HCT116 (cell line): ENCODE data around the gene ITIH5. TPM values are rescaled to one million over a fixed set of nuclear protein-coding genes. Genes with fewer than 3 reads are reported as not detected.
"Not testable (repeated sequence)": the region's sequence is repeated elsewhere in the genome, so short reads cannot be mapped to it uniquely, and the experiment has no call there.

Source experiments
- ATAC-seq: fragments of 200-7000 bp; cut with Tn5 transposase; 2 replicates; pipeline ENCODE4 v1.9.1; 2020; ENCODE audit warnings: mild to moderate bottlenecking, moderate library complexity
- BruUV-seq: library from RNA; stranded (reverse); fragments of 400-500 nt; replicated peaks from 2 replicates; lab custom pipeline; 2021; lab: Mats Ljungman, UMichigan
- CTCF ChIA-PET: fragments of 300-600 bp; sonication (Branson Sonifier 250); formaldehyde crosslinking; loops from one replicate; lab custom pipeline; 2021; ENCODE audit warnings: antibody characterized with exemption; lab: Charles Lee
- POLR2A ChIA-PET: fragments of 300-600, 350-600 bp; sonication (Branson Sonifier 250); formaldehyde crosslinking; loops from one replicate; lab custom pipeline; 2021; ENCODE audit warnings: antibody characterized with exemption; lab: Charles Lee
- RAD21 ChIA-PET, 2 experiments: fragments of 300-600 bp; sonication (Branson Sonifier 250); formaldehyde crosslinking; loops; one replicate each; lab custom pipeline; 2023; ENCODE audit warnings: low total read pairs in 2 of 2; ENCODE audit not compliant: uncharacterized antibody in 2 of 2, unreplicated experiment in 2 of 2, low non-redundant PET in 1 of 2; lab: Charles Lee
- DNase-seq: peaks from one replicate; pipeline ENCODE4 v3.0.0-alpha.2; 2010; ENCODE audit warnings: low read depth, low spot score
- H2AFZ ChIP-seq: fragments of 200-600 bp; shearing (Covaris generic), sonication (generic); 2 replicates; pipeline ENCODE4 v1.6.1; 2017; ENCODE audit warnings: low read depth, mixed run types, mixed read lengths, antibody characterized with exemption, low read length; ENCODE audit not compliant: poor library complexity, severe bottlenecking
- H3K27ac ChIP-seq: 2 replicates; pipeline ENCODE4 v1.5.1; 2012; ENCODE audit warnings: low read depth, low read length
- H3K27me3 ChIP-seq: fragments of 200-600 bp; sonication (generic); 2 replicates; pipeline ENCODE4 v1.6.1; 2016; ENCODE audit warnings: mixed run types, low read length, mixed read lengths; ENCODE audit not compliant: insufficient read depth
- H3K36me3 ChIP-seq, 2 experiments: fragments of 200-500 bp in 1 of 2; fragments of 200-600 bp in 1 of 2; sonication (Bioruptor generic) in 1 of 2; sonication (generic) in 1 of 2; 2 replicates each; pipeline versions ENCODE4 v1.5.1 to v1.6.1; 2014 to 2016; ENCODE audit warnings: low read length in 2 of 2, inconsistent platforms in 1 of 2, mixed read lengths in 1 of 2, mixed run types in 1 of 2; ENCODE audit not compliant: insufficient read depth in 2 of 2, control insufficient read depth in 1 of 2
- H3K4me1 ChIP-seq, 2 experiments: fragments of 200-600 bp in 1 of 2; sonication (generic) in 1 of 2; 2 replicates each; pipeline versions ENCODE4 v1.5.1 to v1.6.1; 2012 to 2017; ENCODE audit warnings: low read length in 2 of 2, inconsistent platforms in 1 of 2, mild to moderate bottlenecking in 1 of 2, mixed read lengths in 1 of 2, mixed run types in 1 of 2, moderate library complexity in 1 of 2; ENCODE audit not compliant: insufficient read depth in 2 of 2, control insufficient read depth in 1 of 2
- H3K4me2 ChIP-seq: fragments of 200-600 bp; sonication (generic); 2 replicates; pipeline ENCODE4 v1.6.1; 2017; ENCODE audit warnings: mixed run types, low read length, mixed read lengths
- H3K4me3 ChIP-seq, 2 experiments: fragments of 200-600 bp in 1 of 2; sonication (generic) in 1 of 2; replicated peaks in 1 of 2; 2 replicates each; pipeline ENCODE4 v1.5.1; 2011 to 2016; ENCODE audit warnings: low read length in 2 of 2, control low read depth in 1 of 2, low read depth in 1 of 2, mild to moderate bottlenecking in 1 of 2, mixed read lengths in 1 of 2, mixed run types in 1 of 2
- H3K79me2 ChIP-seq: fragments of 200-600 bp; sonication (generic); 2 replicates; pipeline ENCODE4 v1.6.1; 2017; ENCODE audit warnings: mild to moderate bottlenecking, mixed run types, low read length, moderate library complexity, mixed read lengths; ENCODE audit not compliant: insufficient read depth
- H3K9ac ChIP-seq: fragments of 200-600 bp; sonication (generic); 2 replicates; pipeline ENCODE4 v1.6.1; 2016; ENCODE audit warnings: low read length, mixed read lengths
- H3K9me2 ChIP-seq: fragments of 200-600 bp; sonication (generic), shearing (Covaris generic); 2 replicates; pipeline ENCODE4 v1.6.1; 2017; ENCODE audit warnings: mixed run types, mild to moderate bottlenecking, moderate library complexity; ENCODE audit not compliant: insufficient read depth
- H3K9me3 ChIP-seq, 2 experiments: fragments of 200-500 bp in 1 of 2; fragments of 200-600 bp in 1 of 2; sonication (Bioruptor generic) in 1 of 2; sonication (generic) in 1 of 2; 2 replicates each; pipeline ENCODE4 v1.6.1; 2014 to 2017; ENCODE audit warnings: low read length in 2 of 2, mixed read lengths in 2 of 2, inconsistent platforms in 1 of 2, low read depth in 1 of 2, mild to moderate bottlenecking in 1 of 2, mixed run types in 1 of 2, moderate library complexity in 1 of 2; ENCODE audit not compliant: control insufficient read depth in 1 of 2, insufficient read depth in 1 of 2
- H4K20me1 ChIP-seq: fragments of 200-600 bp; sonication (generic), shearing (Covaris generic); 2 replicates; pipeline ENCODE4 v1.6.1; 2017; ENCODE audit warnings: mixed run types, mild to moderate bottlenecking, moderate library complexity; ENCODE audit not compliant: insufficient read depth
- CBX3 ChIP-seq: IDR thresholded peaks from 2 replicates; pipeline ENCODE4 v1.6.1; 2012; ENCODE audit warnings: low read depth
- CEBPB ChIP-seq: IDR thresholded peaks from 2 replicates; pipeline ENCODE4 v1.6.1; 2012; ENCODE audit warnings: low read depth
- CTCF ChIP-seq, 3 experiments: fragments of 200-600 bp in 1 of 3; sonication (generic) in 1 of 3; IDR thresholded peaks in 2 of 3; conservative IDR thresholded peaks in 1 of 3; 2 replicates each; pipeline ENCODE4 v1.5.1; 2012 to 2017; ENCODE audit warnings: low read depth in 2 of 3, low read length in 2 of 3, antibody characterized with exemption in 1 of 3, borderline replicate concordance in 1 of 3, control low read depth in 1 of 3, mild to moderate bottlenecking in 1 of 3, mixed read lengths in 1 of 3, mixed run types in 1 of 3, moderate library complexity in 1 of 3; ENCODE audit not compliant: insufficient read depth in 1 of 3
- EGR1 ChIP-seq: IDR thresholded peaks from 2 replicates; pipeline ENCODE4 v1.6.1; 2012; ENCODE audit warnings: low read depth
- ELF1 ChIP-seq: IDR thresholded peaks from 2 replicates; pipeline ENCODE4 v1.6.1; 2012; ENCODE audit warnings: low read depth, borderline replicate concordance
- EZH2 ChIP-seq: fragments of 200-600 bp; sonication (generic); IDR thresholded peaks from 2 replicates; pipeline ENCODE4 v1.6.1; 2017; ENCODE audit warnings: antibody characterized with exemption, mixed run types
- EZH2phosphoT487 ChIP-seq: fragments of 200-600 bp; IDR thresholded peaks from 2 replicates; pipeline ENCODE4 v1.6.1; 2018; ENCODE audit warnings: antibody characterized with exemption, borderline replicate concordance
- FOSL1 ChIP-seq: IDR thresholded peaks from 2 replicates; pipeline ENCODE4 v1.6.1; 2012; ENCODE audit warnings: low read depth
- MAX ChIP-seq: IDR thresholded peaks from 2 replicates; pipeline ENCODE4 v1.6.1; 2012
- POLR2AphosphoS5 ChIP-seq: IDR thresholded peaks from 2 replicates; pipeline ENCODE4 v1.6.1; 2011; ENCODE audit warnings: mild to moderate bottlenecking, low read depth, low read length, moderate library complexity
- REST ChIP-seq: IDR thresholded peaks from 2 replicates; pipeline ENCODE4 v1.6.1; 2012; ENCODE audit warnings: low read depth
- SIN3A ChIP-seq: IDR thresholded peaks from 2 replicates; pipeline ENCODE4 v1.6.1; 2012; ENCODE audit warnings: low read depth
- SP1 ChIP-seq: IDR thresholded peaks from 2 replicates; pipeline ENCODE4 v1.6.1; 2012; ENCODE audit warnings: low read depth
- ZBTB33 ChIP-seq: IDR thresholded peaks from 2 replicates; pipeline ENCODE4 v1.6.1; 2011; ENCODE audit warnings: mild to moderate bottlenecking, low read length, moderate library complexity; ENCODE audit not compliant: insufficient replicate concordance; ENCODE audit errors: extremely low read depth
- ZFX ChIP-seq: fragments of 450-650 bp; IDR thresholded peaks from 2 replicates; pipeline ENCODE4 v1.6.1; 2017
- intact Hi-C: fragments of 100-400 bp; cut with micrococcal nuclease; formaldehyde crosslinking; loops from 2 replicates; pipeline ENCODE4 v1.10.0; 2022
- total RNA-seq: library from RNA; stranded (reverse); gene quantifications from one replicate; pipeline ENCODE4 v1.2.1, GENCODE V29; 2021; ENCODE audit not compliant: unreplicated experiment

ITIH5 gene
- total RNA-seq, 1 experiment from 2014 or later, result not detected

GRCh38 chr10:7696545-7696944, 29.8 kb upstream of the ITIH5 start:
- Histone ChIP-seq H3K27ac (no peak overlapping the region), H3K4me2 (no peak overlapping the region), H4K20me1 (no peaks in the 10 kb centered on the region), H3K4me1 (no peaks in the 10 kb centered on the region), H3K4me3 (no peak overlapping the region), H2AFZ (no peak overlapping the region), H3K9me3 (no peaks in the 10 kb centered on the region), H3K9ac (no peak overlapping the region), H3K9me2 (no peaks in the 10 kb centered on the region), H3K36me3 (no peaks in the 10 kb centered on the region), H3K27me3 (no peaks in the 10 kb centered on the region), H3K79me2 (no peaks in the 10 kb centered on the region)
- intact Hi-C loops, result no loop called here
- TF ChIP-seq REST (no peak), ZBTB33 (no peak), FOSL1 (no peak), CTCF (IDR thresholded peaks at IDR 0.05 in 2 of 3, conservative IDR thresholded peaks at IDR 0.05 in 1 of 3; ENCODE audit: borderline replicate concordance in 1 of 3, insufficient read depth in 1 of 3, low read depth in 2 of 3, low read length in 2 of 3) (no peak), MAX (no peak), POLR2AphosphoS5 (no peak), EZH2 (no peak), ZFX (no peak), ELF1 (no peak), SP1 (no peak), EGR1 (no peak), SIN3A (no peak), CBX3 (no peak), CEBPB (no peak), EZH2phosphoT487 (no peak)
- POLR2A ChIA-PET, result no interaction called here
- no TSS peak for BruUV-seq
- CTCF ChIA-PET, result no interaction called here
- DNase-seq (no peak), ATAC-seq (no peak)
- RAD21 ChIA-PET, result no interaction called here

- H3K27ac ChIP-seq, intact Hi-C loops, POLR2A ChIA-PET, CTCF ChIA-PET, H3K9ac ChIP-seq, H3K9me3 ChIP-seq, H2AFZ ChIP-seq, H4K20me1 ChIP-seq, RAD21 ChIA-PET, H3K4me1 ChIP-seq, BruUV-seq, H3K27me3 ChIP-seq, H3K36me3 ChIP-seq, DNase-seq, ATAC-seq, H3K4me3 ChIP-seq, H3K79me2 ChIP-seq, H3K9me2 ChIP-seq, H3K4me2 ChIP-seq: not testable (repeated sequence)
Measured at GRCh38 chr10:7693194-7693593, 26.4 kb upstream of the ITIH5 start.
